HG03175 (cell line): ENCODE data around the gene INSRR.
A peak's percentile ranks its signal among the peaks of the same experiment; 100 is the strongest.

Source experiments
- ATAC-seq: cut with Tn5 transposase; IDR thresholded peaks from one replicate; pipeline ENCODE4 v1.9.1; 2021; ENCODE audit warnings: mild to moderate bottlenecking, moderate library complexity; ENCODE audit not compliant: unreplicated experiment

The INSRR gene

DNA sequence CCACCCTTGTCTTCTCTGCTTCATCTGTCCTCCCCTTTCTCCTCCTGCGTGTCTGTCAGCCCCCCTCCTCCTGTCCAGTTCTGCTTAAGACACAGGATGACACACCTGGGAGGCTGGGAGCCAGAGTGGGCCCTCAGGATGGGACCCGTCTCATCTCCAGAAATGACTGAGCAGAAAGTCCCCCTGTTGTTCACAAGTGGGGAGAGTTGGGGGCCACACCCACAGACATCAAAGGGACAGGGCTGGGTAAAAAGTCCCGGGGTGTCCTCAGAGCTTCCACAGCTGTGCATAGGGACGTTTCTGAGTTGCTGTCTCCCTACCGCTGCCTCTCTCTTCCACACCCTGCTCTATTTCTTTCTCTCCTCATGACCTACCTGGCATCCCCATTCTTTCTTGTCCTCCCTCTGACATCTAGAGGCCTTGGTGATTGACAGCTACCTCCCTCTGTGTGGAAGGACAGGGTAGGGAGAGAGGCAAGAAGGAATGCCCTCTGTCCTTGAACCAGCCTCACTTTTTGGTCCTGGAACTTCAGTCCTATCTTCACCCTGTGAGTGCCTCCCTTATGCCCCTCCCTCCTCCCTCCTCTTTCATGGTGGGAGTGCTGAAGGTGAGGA, 22.8 kb downstream of the INSRR start:
- no peak for ATAC-seq

DNA sequence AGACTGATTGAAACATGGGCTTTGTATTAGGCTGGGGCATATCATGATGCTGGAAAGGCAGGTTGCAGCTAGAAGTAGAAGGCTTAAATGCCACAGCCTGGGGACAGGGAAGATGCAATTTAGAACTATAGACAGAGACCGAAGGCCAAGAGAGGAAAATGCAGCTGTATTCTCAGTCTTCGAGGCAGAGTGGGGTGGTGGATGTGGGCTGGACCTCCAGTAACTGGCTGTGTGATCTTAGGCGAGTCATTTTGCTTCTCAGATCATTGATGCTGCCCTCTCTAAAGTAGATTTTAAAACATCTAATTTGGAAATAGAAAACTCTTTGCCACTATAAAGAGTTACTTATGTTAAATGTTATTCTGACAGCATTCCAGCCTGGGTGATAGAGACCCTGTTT, 24.6 kb downstream of the INSRR start:
- no peak for ATAC-seq

DNA sequence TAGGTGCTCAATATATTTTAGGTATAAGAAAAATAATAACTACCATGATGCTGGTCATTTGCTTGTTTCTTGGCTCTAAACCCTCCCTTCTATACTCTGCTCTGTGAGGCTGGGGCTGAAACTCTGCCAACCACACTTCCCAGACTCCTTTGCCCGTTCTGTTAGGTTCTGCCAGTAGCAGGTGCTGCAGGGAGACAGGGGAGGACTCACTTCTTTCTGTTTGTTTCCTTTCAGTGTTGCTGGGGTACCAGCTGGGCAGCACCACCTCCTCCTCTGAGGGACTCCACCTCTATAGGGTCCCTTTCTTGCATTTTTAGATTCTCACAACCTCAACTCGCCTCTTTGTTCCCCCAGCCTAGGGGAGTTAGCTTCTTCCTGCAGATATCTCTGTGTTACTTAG, 25.3 kb downstream of the INSRR start:
- no peak for ATAC-seq

- no peak for ATAC-seq
These were observed 26.5 kb downstream of the INSRR start for GRCh38 chr1:156832434-156832833.

DNA sequence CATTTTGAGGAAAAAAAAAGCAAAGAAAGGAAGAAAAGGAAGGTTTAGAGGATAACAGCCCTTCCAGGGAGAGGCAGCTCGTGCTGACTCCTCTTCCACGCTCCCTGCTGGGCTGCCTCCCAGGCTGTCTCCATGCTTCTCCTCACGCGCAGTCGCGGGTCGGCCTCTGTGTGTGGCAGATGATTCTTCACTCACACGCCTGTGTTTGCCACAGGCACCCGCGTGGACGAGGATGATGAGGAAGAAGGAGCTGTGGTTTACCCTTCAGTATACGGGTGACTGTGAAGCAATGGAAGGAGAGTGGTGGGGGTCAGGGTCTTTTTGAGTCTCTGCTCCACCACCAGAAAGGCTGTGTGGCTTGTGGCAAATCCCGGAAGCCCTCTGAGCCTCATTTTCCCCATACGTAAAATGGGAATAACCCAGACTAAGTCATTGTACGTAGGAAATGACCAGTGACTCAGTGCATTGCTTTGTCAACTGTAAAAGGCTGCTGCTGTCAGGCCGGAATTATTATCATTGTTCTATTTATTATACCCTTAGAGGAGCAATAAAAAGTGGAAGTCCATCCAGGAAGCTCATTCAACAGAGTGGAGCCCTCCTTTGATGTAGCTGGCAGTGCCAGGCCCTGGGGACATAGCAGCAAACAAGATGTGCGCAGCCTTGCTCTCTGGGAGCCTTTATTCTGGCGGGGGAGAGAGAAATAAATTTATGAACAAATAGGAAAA, 30.4 kb downstream of the INSRR start:
- ATAC-seq, result no peak

- ATAC-seq, result no peak
These were observed 32.3 kb downstream of the INSRR start for GRCh38 chr1:156826630-156827029.

- no peak for ATAC-seq
These were observed 35.6 kb downstream of the INSRR start for GRCh38 chr1:156823210-156823790.

DNA sequence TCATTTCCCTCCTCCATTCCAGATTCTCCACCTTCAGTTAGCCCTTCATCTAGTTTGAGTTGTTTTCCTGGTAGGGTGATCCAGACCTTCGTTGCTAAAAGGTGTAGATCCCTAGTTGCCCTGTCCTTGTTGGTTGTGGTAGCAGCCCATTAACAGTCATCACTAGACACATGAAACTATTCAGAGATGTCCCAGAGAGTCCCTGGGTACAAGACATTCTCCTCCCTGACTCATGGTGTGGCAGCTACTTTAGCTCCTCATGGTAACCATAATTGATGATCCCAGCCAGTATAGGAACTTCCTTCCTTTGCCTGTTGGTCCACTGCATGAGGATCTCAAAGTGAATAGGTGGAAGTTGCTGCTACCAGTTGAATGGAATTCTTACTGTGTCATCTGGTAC, 36.2 kb downstream of the INSRR start:
- no peak for ATAC-seq

- no peak for ATAC-seq
These were observed 37.1 kb downstream of the INSRR start for GRCh38 chr1:156821801-156822200.

- ATAC-seq, result peak; percentile 92
These were observed 42.2 kb downstream of the INSRR start, which contains the start of gene SH2D2A for GRCh38 chr1:156816561-156817328. SH2D2A (minus strand) TSS chr1:156816848; CDS start chr1:156816708, 140 bp downstream.

DNA sequence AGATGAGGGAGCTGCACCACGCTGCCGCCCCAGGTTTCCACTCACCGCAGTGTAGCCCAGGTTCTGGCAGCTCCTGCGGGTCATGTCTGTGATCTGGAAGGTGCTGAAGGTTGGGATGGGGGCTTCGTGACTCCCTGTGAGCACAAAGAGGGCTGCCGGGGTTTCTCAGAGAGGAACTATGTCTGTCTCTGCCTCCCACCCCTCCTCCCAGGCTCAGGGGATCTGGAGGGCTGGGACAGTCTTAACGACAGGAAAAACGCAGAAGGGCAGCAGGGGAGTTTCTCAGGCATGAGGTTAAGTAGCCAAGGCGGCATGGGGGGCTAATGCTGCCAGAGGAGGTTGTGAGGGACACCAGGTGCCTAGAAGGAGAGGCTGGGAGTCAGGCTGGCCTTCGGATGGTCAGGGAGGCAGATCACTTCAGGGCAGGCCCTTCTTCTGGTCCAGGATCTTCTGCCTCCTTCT, 42.9 kb downstream of the INSRR start:
- ATAC-seq, result no peak

DNA sequence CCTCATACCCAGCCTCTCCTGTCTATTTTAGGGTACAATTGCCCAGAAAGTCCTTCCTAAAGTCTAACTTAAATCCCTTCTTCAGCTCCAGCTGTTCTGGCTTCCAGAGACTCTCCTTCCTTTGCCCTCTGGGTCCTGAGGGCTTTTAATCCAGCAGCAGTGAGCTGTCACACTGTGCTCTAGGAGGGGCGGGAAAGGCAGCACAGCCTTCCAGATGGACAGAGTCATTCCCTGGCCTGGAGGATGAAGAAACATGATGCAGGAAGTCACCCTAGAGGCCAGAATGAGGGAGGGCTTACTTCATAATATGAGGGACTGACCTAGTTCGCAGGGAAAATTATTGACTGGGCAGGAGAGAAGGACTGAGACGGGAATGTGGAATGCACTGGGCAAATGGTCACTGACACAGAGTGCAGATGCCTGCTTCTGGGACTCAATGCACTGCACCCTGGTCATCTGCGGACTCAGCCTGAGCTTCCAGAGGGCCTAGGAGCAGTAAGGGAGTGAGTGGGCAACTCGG, 43.5 kb downstream of the INSRR start:
- ATAC-seq, result no peak

DNA sequence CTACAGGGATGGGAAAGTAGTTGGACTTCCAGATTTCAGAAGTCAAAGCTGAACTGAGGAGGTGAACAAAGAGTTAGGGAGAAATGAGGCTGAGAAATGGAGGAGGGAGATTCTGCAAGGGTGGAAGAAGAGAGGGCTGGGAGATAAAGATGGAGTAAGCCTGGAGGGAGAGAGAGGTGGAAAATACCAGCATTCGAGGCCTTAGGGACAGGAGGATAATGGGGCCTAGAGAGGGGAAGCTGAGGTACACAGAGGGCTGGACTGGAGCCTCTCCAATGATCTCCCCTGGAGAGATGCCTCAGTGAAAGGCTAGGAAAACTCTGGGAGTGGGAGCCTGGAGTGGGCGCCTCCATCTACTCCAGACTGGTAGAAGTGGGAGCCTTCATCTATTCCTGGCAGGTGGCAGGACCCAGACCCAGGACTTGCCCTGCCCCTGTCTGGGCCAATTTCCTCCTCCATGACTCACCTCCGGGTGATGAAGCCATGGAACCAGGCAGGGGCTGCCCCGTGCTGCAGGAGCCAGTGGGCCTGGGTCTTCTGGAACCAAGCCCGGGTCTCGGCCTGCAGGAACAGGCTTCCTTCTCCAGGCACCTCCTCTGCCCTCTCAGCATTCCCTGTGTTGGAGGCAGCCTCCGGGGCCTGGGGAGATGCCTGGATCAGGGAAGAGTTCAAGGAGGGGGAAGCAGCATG, 44.2 kb downstream of the INSRR start:
- no peak for ATAC-seq

- ATAC-seq, result no peak
These were observed 45.0 kb downstream of the INSRR start for GRCh38 chr1:156813750-156814570.

DNA sequence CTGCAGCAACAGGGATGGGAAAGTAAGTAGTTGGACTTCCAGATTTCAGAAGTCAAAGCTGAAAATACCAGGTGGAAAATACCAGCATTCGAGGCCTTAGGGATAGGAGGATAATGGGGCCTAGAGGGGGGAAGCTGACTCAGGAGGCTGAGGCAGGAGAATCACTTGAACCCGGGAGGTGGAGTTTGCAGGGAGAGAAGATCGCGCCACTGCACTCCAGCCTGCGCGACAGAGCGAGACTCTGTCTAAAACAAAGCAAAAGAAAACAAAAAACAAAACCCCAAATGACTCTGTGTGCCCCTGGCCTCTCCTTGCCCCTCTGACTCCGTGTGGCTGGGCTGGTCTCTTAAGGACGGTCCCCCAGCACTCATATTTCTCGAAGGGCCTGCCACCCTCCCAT, 45.6 kb downstream of the INSRR start:
- no peak for ATAC-seq

DNA sequence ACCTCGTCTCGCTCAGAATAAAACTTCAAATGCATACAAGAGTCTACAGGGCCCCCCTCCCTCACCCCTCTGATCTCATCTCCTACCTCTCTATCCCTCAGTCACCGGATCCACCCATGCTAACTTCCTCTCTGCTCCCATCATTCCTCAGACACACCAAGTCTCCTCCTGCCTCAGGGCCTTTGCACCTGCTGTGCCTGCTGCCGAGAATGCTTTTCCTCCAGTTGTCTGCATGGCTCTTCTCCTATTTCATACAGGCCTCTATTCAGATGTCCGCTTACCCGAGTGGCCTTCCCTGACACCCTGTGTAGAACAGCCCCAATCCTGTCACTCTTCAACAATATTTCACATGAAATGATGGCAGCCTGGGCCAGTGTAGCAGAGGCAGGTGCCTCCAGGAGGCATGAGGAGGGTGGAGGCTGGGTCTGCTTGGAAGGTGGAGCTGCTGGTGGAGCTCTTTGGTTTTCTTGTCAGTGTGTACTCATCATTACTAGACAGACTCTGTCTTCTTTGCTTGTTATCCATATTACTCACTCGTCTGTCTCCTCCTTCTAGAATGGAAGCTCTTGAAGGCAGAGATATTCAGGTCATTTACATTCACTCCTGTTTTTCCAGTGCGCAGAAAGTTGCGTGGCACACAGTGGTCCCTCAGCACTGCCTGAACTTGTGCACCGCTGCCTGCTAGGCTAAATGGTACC, 46.5 kb downstream of the INSRR start:
- no peak for ATAC-seq

DNA sequence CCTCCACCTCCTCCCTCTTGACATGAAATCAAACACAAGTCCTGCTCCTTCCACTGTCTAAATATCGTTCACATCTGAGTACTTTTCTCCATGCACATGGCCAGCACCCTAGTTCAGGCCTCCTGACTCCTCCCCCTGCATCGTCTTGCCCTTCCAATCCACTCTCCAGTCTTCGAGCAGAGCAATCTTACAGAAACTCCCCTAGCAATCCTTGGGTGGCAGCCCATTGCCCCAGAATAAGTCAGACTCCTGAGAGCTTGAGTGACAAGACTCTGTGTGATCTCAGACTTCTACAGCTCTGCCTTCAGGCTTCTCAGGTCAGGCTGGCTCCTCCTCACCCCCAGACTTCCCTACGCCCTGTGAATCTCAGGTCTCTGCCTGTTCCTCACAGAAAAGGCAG, 47.7 kb downstream of the INSRR start:
- no peak for ATAC-seq

DNA sequence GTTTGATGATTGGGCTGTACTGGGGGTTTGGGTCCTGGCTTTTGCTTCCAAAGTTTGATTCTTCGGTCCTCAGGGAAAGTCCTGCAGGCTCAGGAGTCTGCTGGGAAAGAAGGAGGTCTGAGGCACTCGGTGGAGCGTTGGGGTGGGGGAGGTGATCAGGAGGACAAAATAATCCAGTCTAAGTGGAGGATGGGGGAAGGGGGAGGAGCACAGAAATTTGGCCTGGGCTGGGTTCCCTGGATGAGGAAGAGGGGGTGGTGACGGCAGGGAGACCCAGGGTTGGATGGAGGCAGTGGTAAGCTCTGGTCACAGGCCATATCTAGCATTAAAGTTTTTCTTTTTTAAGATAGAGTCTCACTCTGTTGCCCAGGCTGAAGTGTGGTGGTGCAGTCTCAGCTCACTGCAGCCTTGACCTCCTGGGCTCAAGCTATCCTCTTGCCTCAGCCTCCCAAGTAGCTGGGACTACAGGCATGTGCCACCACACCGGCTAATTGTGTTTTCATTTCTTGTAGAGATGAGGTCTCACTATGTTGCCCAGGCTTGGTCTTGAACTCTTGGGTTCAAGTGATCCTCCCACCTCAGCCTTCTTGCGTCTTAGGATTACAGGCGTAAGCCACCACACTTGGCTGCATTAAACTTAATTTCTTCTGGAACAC, 49.1 kb downstream of the INSRR start:
- ATAC-seq, result no peak

GRCh38 chr1:156809281-156809680, 49.6 kb downstream of the INSRR start:
- no peak for ATAC-seq
